DND-41 (cell line): ENCODE results near the gene IRF5.

Experiments used
- ATAC-seq: fragments of 200-7000 bp; cut with Tn5 transposase; 3 replicates; pipeline ENCODE4 v1.9.1; 2021; ENCODE audit warnings: low read depth; ENCODE audit not compliant: insufficient read depth
- DNase-seq: peaks from one replicate; pipeline ENCODE4 v3.0.0-alpha.2; 2020
- H2AFZ ChIP-seq: 2 replicates; pipeline ENCODE4 v1.6.0; 2012; ENCODE audit warnings: low read depth, low read length
- H3K27ac ChIP-seq: 2 replicates; pipeline ENCODE4 v1.5.1; 2012; ENCODE audit warnings: low read length, inconsistent platforms
- H3K27me3 ChIP-seq: fragments of 200-600 bp; sonication (generic); 2 replicates; pipeline ENCODE4 v1.6.0; 2012; ENCODE audit warnings: low read length, mild to moderate bottlenecking, inconsistent platforms; ENCODE audit not compliant: insufficient read depth, poor library complexity
- H3K36me3 ChIP-seq: 2 replicates; pipeline ENCODE4 v1.5.1; 2012; ENCODE audit warnings: low read length, inconsistent platforms; ENCODE audit not compliant: insufficient read depth
- H3K4me1 ChIP-seq: 2 replicates; pipeline ENCODE4 v1.5.1; 2012; ENCODE audit warnings: mild to moderate bottlenecking, low read length; ENCODE audit not compliant: insufficient read depth
- H3K4me2 ChIP-seq: 2 replicates; pipeline ENCODE4 v1.6.0; 2012; ENCODE audit warnings: mild to moderate bottlenecking, moderate library complexity, low read length, inconsistent platforms; ENCODE audit not compliant: insufficient read depth
- H3K4me3 ChIP-seq, 2 experiments: fragments of 200-600 bp in 1 of 2; shearing (Covaris generic) in 1 of 2; 2 replicates each; pipeline ENCODE4 v1.5.1; 2012 to 2016; ENCODE audit warnings: inconsistent platforms in 2 of 2, low read length in 2 of 2, mild to moderate bottlenecking in 2 of 2, low read depth in 1 of 2, moderate library complexity in 1 of 2
- H3K79me2 ChIP-seq: 2 replicates; pipeline ENCODE4 v1.6.0; 2012; ENCODE audit warnings: low read length, inconsistent platforms; ENCODE audit not compliant: insufficient read depth
- H3K9ac ChIP-seq: 2 replicates; pipeline ENCODE4 v1.6.0; 2012; ENCODE audit warnings: low read depth, mild to moderate bottlenecking, inconsistent platforms, low read length, moderate library complexity
- H3K9me3 ChIP-seq: 2 replicates; pipeline ENCODE4 v1.5.1; 2012; ENCODE audit warnings: low read length, moderate library complexity, mild to moderate bottlenecking, inconsistent platforms; ENCODE audit not compliant: insufficient read depth, severe bottlenecking
- H4K20me1 ChIP-seq: 2 replicates; pipeline ENCODE4 v1.6.0; 2012; ENCODE audit warnings: low read length; ENCODE audit not compliant: insufficient read depth
- CTCF ChIP-seq: IDR thresholded peaks from 2 replicates; pipeline ENCODE4 v1.5.1; 2012; ENCODE audit warnings: borderline replicate concordance, low read length, moderate library complexity, mild to moderate bottlenecking; ENCODE audit not compliant: poor library complexity, severe bottlenecking; ENCODE audit errors: extremely low read depth
- EZH2 ChIP-seq: IDR thresholded peaks from 3 replicates; pipeline ENCODE4 v1.6.1; 2012; ENCODE audit warnings: borderline replicate concordance, low read depth, mild to moderate bottlenecking, moderate library complexity, low read length, inconsistent platforms; ENCODE audit not compliant: severe bottlenecking

The IRF5 gene

GRCh38 chr7:128931965-128932861 is 5.5 kb upstream of the IRF5 start:
- no peak overlapping the region for H2AFZ ChIP-seq
- H3K27ac ChIP-seq, result no peak overlapping the region
- no peaks in the 10 kb centered on the region for H4K20me1 ChIP-seq
- no peak overlapping the region for H3K4me3 ChIP-seq
- H3K4me1 ChIP-seq, result no peaks in the 10 kb centered on the region
- ATAC-seq, result peak; percentile 7; the same call in 1 of the 3 replicates
- no peaks in the 10 kb centered on the region for H3K27me3 ChIP-seq
- no peak overlapping the region for H3K4me2 ChIP-seq
- no peaks in the 10 kb centered on the region for H3K9me3 ChIP-seq
- no peaks in the 10 kb centered on the region for H3K79me2 ChIP-seq
- TF ChIP-seq CTCF (no peak), EZH2 (no peak)
- no peak for DNase-seq
- no peaks in the 10 kb centered on the region for H3K36me3 ChIP-seq
- H3K9ac ChIP-seq, result no peak overlapping the region

GRCh38 chr7:128932862-128933179 is 4.9 kb upstream of the IRF5 start:
- Histone ChIP-seq H2AFZ (no peak overlapping the region), H3K79me2 (no peaks in the 10 kb centered on the region), H3K27ac (no peak overlapping the region), H4K20me1 (no peaks in the 10 kb centered on the region), H3K9ac (no peak overlapping the region), H3K4me2 (no peak overlapping the region), H3K4me3 (no peak overlapping the region), H3K27me3 (no peaks in the 10 kb centered on the region), H3K36me3 (no peaks in the 10 kb centered on the region), H3K9me3 (no peaks in the 10 kb centered on the region), H3K4me1 (no peaks in the 10 kb centered on the region)
- TF ChIP-seq CTCF, result no peak
- TF ChIP-seq EZH2, result no peak
- peak; percentile 32 for DNase-seq
- ATAC-seq, result peak; percentile 57

- Histone ChIP-seq H3K36me3 (no peaks in the 10 kb centered on the region), H3K4me1 (no peaks in the 10 kb centered on the region), H3K4me3 (no peak overlapping the region), H3K9me3 (no peaks in the 10 kb centered on the region), H3K79me2 (no peaks in the 10 kb centered on the region), H3K4me2 (no peak overlapping the region), H3K27ac (no peak overlapping the region), H3K27me3 (no peaks in the 10 kb centered on the region), H2AFZ (no peak overlapping the region), H3K9ac (no peak overlapping the region), H4K20me1 (no peaks in the 10 kb centered on the region)
- TF ChIP-seq CTCF (no peak), EZH2 (no peak)
- peak; percentile 81 for ATAC-seq
- peak; percentile 36 for DNase-seq
These were observed 4.4 kb upstream of the IRF5 start for GRCh38 chr7:128933180-128933891.
